Measurements from ENCODE around the gene COBL.

Gene COBL

GRCh38 chr7:51303142-51303525 is 13.5 kb downstream of the COBL start:
- DNase-seq (ENCODE audit: low read depth in 2 of 2): no peak

GRCh38 chr7:51301806-51302205 is 14.8 kb downstream of the COBL start:
- no peak for DNase-seq (ENCODE audit: low read depth in 2 of 2)

GRCh38 chr7:51300762-51301674 is 15.6 kb downstream of the COBL start:
- DNase-seq (ENCODE audit: low read depth in 2 of 2): no peak

GRCh38 chr7:51299391-51300133 is 17.0 kb downstream of the COBL start:
- DNase-seq (ENCODE audit: low read depth in 2 of 2): no peak

- no peak for DNase-seq (ENCODE audit: low read depth in 2 of 2)
Observed at GRCh38 chr7:51298912-51299311, 17.7 kb downstream of the COBL start.

GRCh38 chr7:51297986-51298385 is 18.6 kb downstream of the COBL start:
- no peak for DNase-seq (ENCODE audit: low read depth in 2 of 2)

- DNase-seq (ENCODE audit: low read depth in 2 of 2): no peak
Observed at GRCh38 chr7:51295440-51296245, 21.0 kb downstream of the COBL start.

- no peak for DNase-seq (ENCODE audit: low read depth in 2 of 2)
Observed at GRCh38 chr7:51292596-51292995, 24.0 kb downstream of the COBL start.

- no peak for DNase-seq (ENCODE audit: low read depth in 2 of 2)
Observed at GRCh38 chr7:51290702-51291540, 25.7 kb downstream of the COBL start.

GRCh38 chr7:51290304-51290637 is 26.3 kb downstream of the COBL start:
- no peak for DNase-seq (ENCODE audit: low read depth in 2 of 2)

GRCh38 chr7:51289623-51290303 is 26.8 kb downstream of the COBL start:
- no peak for DNase-seq (ENCODE audit: low read depth in 2 of 2)

- no peak for DNase-seq (ENCODE audit: low read depth in 2 of 2)
Observed at GRCh38 chr7:51288896-51289622, 27.6 kb downstream of the COBL start.

GRCh38 chr7:51286401-51286800 is 30.2 kb downstream of the COBL start:
- no peak for DNase-seq (ENCODE audit: low read depth in 2 of 2)

- no peak for DNase-seq (ENCODE audit: low read depth in 2 of 2)
Observed at GRCh38 chr7:51280156-51280555, 36.5 kb downstream of the COBL start.

- DNase-seq (ENCODE audit: low read depth in 2 of 2): no peak
Observed at GRCh38 chr7:51279391-51280023, 37.1 kb downstream of the COBL start.

- no peak for DNase-seq (ENCODE audit: low read depth in 2 of 2)
Observed at GRCh38 chr7:51278797-51279196, 37.8 kb downstream of the COBL start.

GRCh38 chr7:51276967-51277366 is 39.6 kb downstream of the COBL start:
- DNase-seq (ENCODE audit: low read depth in 2 of 2): no peak

- no peak for DNase-seq (ENCODE audit: low read depth in 2 of 2)
Observed at GRCh38 chr7:51276091-51276605, 40.5 kb downstream of the COBL start.

- no peak for DNase-seq (ENCODE audit: low read depth in 2 of 2)
Observed at GRCh38 chr7:51275532-51275931, 41.1 kb downstream of the COBL start.
